GM18505 (cell line): Measurements from ENCODE around the gene BCAT1.
"Not testable (repeated sequence)": the region's sequence is repeated elsewhere in the genome, so short reads cannot be mapped to it uniquely, and the experiment has no call there.

Experiments
- ATAC-seq: cut with Tn5 transposase; IDR thresholded peaks from one replicate; pipeline ENCODE4 v1.9.1; 2021; ENCODE audit not compliant: unreplicated experiment
- POLR2A ChIP-seq: IDR thresholded peaks from 4 replicates; pipeline ENCODE4 v1.6.1; 2011; ENCODE audit warnings: borderline replicate concordance; ENCODE audit not compliant: insufficient read depth, insufficient read length; ENCODE audit errors: extremely low read depth

Gene BCAT1

GRCh38 chr12:24835377-24835776 lies 113.5 kb downstream of the BCAT1 start:
- no peak for TF ChIP-seq POLR2A
- ATAC-seq: no peak

- no peak for TF ChIP-seq POLR2A
- ATAC-seq: no peak
Measured at GRCh38 chr12:24833513-24833912, 115.4 kb downstream of the BCAT1 start.

GRCh38 chr12:24823808-24824515 lies 124.9 kb downstream of the BCAT1 start:
- ATAC-seq: no peak
- no peak for TF ChIP-seq POLR2A

GRCh38 chr12:24822121-24822899 lies 126.6 kb downstream of the BCAT1 start:
- peak; percentile 77 for ATAC-seq
- no peak for TF ChIP-seq POLR2A

GRCh38 chr12:24821691-24822090 lies 127.2 kb downstream of the BCAT1 start:
- peak; percentile 66 for ATAC-seq
- no peak for TF ChIP-seq POLR2A

- no peak for ATAC-seq
- TF ChIP-seq POLR2A: no peak
Measured at GRCh38 chr12:24820872-24821271, 128.0 kb downstream of the BCAT1 start.

- ATAC-seq: no peak
- TF ChIP-seq POLR2A: no peak
Measured at GRCh38 chr12:24818351-24818750, 130.6 kb downstream of the BCAT1 start.

- no peak for TF ChIP-seq POLR2A
- ATAC-seq: peak; percentile 31
Measured at GRCh38 chr12:24815114-24815423, 133.8 kb downstream of the BCAT1 start.

GRCh38 chr12:24814379-24815113 lies 134.4 kb downstream of the BCAT1 start:
- peak; percentile 86 for ATAC-seq

GRCh38 chr12:24810378-24810777 lies 138.5 kb downstream of the BCAT1 start:
- TF ChIP-seq POLR2A: no peak
- ATAC-seq: no peak

More at GRCh38 chr12:24814379-24815113, 134.4 kb downstream of the BCAT1 start:
- no peak for TF ChIP-seq POLR2A

- not testable (repeated sequence) for ATAC-seq
Measured at GRCh38 chr12:24809306-24809705, 139.6 kb downstream of the BCAT1 start.

- TF ChIP-seq POLR2A: no peak
- no peak for ATAC-seq
Measured at GRCh38 chr12:24808651-24809050, 140.2 kb downstream of the BCAT1 start.

GRCh38 chr12:24806386-24806785 lies 142.5 kb downstream of the BCAT1 start:
- no peak for ATAC-seq
- TF ChIP-seq POLR2A: no peak
